NCI-H1092 treated with DMSO at 0.1 percent for 48 hours (cell line): Measurements from ENCODE around the gene CNDP1.
"Not testable (repeated sequence)": the region's sequence is repeated elsewhere in the genome, so short reads cannot be mapped to it uniquely, and the experiment has no call there.

ENCODE experiments used
- DNase-seq: peaks from one replicate; lab custom pipeline; 2025; lab: John Stamatoyannopoulos, UW

The CNDP1 gene

GRCh38 chr18:74546007-74546406 is 11.7 kb downstream of the CNDP1 start:
- DNase-seq: no peak

- no peak for DNase-seq
These were observed 12.6 kb downstream of the CNDP1 start for GRCh38 chr18:74546751-74547530.

DNA sequence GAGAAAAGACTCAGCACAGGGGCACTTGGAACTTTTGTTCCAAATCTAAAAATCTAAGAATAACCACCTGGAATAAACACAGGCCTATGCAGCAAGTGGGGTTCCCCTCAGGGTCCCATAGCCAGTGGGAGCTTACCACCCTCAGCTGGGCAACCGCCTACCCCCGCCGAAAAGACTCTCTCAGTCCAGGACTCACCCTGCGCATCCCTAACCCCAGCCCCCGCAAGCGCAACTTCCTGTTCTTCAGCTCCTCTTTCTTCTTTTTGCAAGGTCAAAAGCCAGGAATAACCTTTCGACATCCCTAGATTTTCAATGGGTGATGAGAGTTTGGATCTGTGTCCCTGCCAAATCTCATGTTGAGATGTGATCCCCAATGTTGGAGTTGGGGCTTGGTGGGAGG is 13.6 kb downstream of the CNDP1 start:
- DNase-seq: no peak

GRCh38 chr18:74549591-74550104 is 15.3 kb downstream of the CNDP1 start:
- DNase-seq: no peak

GRCh38 chr18:74550886-74551285 is 16.6 kb downstream of the CNDP1 start:
- no peak for DNase-seq

- no peak for DNase-seq
These were observed 17.2 kb downstream of the CNDP1 start for GRCh38 chr18:74551452-74551851.

- DNase-seq: peak; percentile 93
These were observed 17.7 kb downstream of the CNDP1 start for GRCh38 chr18:74551936-74552555.

- no peak for DNase-seq
These were observed 21.8 kb downstream of the CNDP1 start for GRCh38 chr18:74556126-74556525.

DNA sequence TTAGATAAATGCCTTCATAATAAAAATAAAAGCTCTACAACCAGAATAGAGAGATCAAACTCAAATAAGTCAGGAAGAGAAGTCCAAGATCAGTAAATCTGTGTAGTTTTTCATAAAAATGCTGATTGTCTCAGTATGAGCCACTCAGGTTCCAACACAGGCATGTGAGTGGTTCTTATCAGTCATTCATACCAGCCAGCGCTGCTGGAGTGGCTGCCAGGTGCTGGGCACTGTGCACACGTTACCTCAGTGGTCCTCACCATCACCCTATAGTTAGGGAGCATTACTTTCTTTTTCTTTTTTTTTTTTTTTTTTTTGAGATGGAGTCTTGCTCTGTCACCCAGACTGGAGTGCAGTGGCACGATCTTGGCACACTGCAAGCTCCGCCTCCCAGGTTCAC is 23.8 kb downstream of the CNDP1 start:
- DNase-seq: no peak

- DNase-seq: no peak
These were observed 27.9 kb downstream of the CNDP1 start for GRCh38 chr18:74562131-74562730.

DNA sequence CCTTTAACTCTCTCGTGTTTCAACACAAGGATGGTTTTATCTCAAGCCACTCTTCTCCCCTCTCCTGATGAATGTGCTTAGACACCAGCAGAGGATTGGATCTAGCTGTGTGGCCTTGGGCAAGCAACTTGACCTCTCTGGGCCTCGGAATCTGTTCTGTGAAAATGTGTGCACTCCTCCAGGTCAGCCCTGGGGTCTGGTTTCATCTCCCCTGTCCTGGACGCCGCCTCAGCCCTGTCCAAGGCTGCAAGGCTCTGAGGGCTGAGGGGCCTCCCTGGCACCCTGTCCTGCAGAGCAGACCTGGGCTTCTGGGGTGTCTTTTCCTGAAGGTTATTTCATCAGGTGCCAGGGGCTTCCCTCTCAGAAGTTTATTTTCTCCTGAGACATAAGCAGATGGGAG is 28.5 kb downstream of the CNDP1 start:
- DNase-seq: no peak

GRCh38 chr18:74563999-74564398 is 29.7 kb downstream of the CNDP1 start:
- no peak for DNase-seq

GRCh38 chr18:74565164-74565563 is 30.9 kb downstream of the CNDP1 start:
- DNase-seq: not testable (repeated sequence)

- not testable (repeated sequence) for DNase-seq
These were observed 31.7 kb downstream of the CNDP1 start for GRCh38 chr18:74565993-74566392.

- no peak for DNase-seq
These were observed 33.5 kb downstream of the CNDP1 start for GRCh38 chr18:74567822-74568221.

GRCh38 chr18:74569401-74569800 is 35.1 kb downstream of the CNDP1 start:
- DNase-seq: no peak

DNA sequence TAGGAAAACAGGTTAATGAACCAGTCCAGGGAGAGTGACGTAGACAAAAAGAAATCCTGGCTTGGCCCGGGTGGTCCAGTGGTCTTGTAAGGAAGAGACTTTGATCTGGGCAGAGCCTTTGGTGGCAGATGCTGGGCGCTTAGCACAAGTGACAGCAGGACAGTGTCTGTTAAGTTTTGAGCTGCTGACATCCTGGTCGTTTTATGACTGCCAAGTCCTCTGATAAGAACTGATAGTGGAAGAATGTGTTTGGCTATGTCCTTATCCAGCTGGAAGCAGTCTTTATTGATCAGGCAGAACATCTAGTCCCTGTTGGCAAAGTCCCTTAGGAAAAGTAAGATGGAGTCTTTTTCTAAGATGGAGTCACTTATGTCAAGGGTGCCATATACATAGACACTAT is 36.0 kb downstream of the CNDP1 start:
- no peak for DNase-seq

- no peak for DNase-seq
These were observed 37.8 kb downstream of the CNDP1 start for GRCh38 chr18:74571895-74572680.

GRCh38 chr18:74573053-74573452 is 38.8 kb downstream of the CNDP1 start:
- DNase-seq: no peak

DNA sequence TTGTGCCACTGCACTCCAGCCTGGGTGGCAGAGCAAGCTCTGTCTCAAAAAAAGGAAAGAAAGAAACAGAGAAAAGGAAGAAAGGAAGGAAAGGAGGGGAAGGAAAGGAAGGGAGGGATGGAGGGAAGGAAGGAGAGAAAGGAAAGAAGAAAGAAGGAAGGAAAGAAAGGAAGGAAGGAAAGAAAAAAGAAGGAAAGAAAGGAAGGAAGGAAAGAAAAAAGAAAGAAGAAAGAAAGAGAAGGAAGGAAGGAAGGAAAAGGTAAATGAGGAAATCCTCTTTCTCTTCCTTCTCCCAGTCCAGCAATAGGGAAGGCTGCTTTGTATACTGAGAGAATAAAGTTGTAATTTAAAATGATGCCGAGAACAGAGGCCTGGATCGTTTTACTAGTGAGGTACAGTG is 40.6 kb downstream of the CNDP1 start:
- DNase-seq: no peak

- no peak for DNase-seq
These were observed 42.7 kb downstream of the CNDP1 start for GRCh38 chr18:74577019-74577418.

- peak; percentile 6 for DNase-seq
These were observed 45.3 kb downstream of the CNDP1 start for GRCh38 chr18:74579496-74580065.
